ENCODE measurements around the gene PLXNA1.

Gene PLXNA1

GRCh38 chr3:127009531-127009930 lies 26.6 kb downstream of the PLXNA1 start:
- DNase-seq = no peak
- no peaks in the 10 kb centered on the region for H3F3A ChIP-seq (ENCODE audit: insufficient read depth, low read length)
- H3K9ac ChIP-seq (ENCODE audit: low read length) = no peak overlapping the region
- H3K4me3 ChIP-seq (ENCODE audit: low read length) = no peak overlapping the region
- H3K4me2 ChIP-seq (ENCODE audit: low read depth, low read length) = no peak overlapping the region
- no peak overlapping the region for H3K27ac ChIP-seq (ENCODE audit: low read length)
- TF ChIP-seq EZH2phosphoT487 (IDR thresholded peaks at IDR 0.05; ENCODE audit: low read length) = no peak
- TF ChIP-seq EZH2 (optimal IDR thresholded peaks at IDR 0.05; ENCODE audit: low read depth, low read length) = no peak
- no peak for TF ChIP-seq CTCF (IDR thresholded peaks at IDR 0.05; ENCODE audit: low read length)
- no peaks in the 10 kb centered on the region for H3K36me3 ChIP-seq (replicated peaks; ENCODE audit: insufficient read depth, low read length)
- no peaks in the 10 kb centered on the region for H4K20me1 ChIP-seq (ENCODE audit: insufficient read depth, low read length)
- H3K9me3 ChIP-seq (replicated peaks; ENCODE audit: insufficient read depth, low read length) = no peaks in the 10 kb centered on the region
- no peaks in the 10 kb centered on the region for H3K79me2 ChIP-seq (ENCODE audit: low read length)
- no peak overlapping the region for H2AFZ ChIP-seq (ENCODE audit: low read length)
- H3K27me3 ChIP-seq (replicated peaks; ENCODE audit: insufficient read depth, low read length) = no peaks in the 10 kb centered on the region
- H3K4me1 ChIP-seq (ENCODE audit: low read length) = no peaks in the 10 kb centered on the region
- no peaks in the 10 kb centered on the region for H3K9me2 ChIP-seq (replicated peaks; ENCODE audit: insufficient read depth, low read length)

GRCh38 chr3:127011270-127011992 lies 28.5 kb downstream of the PLXNA1 start:
- Histone ChIP-seq H3K27me3 (replicated peaks; ENCODE audit: insufficient read depth, low read length) (no peaks in the 10 kb centered on the region), H3K4me1 (ENCODE audit: low read length) (no peaks in the 10 kb centered on the region), H3K36me3 (replicated peaks; ENCODE audit: insufficient read depth, low read length) (no peaks in the 10 kb centered on the region), H4K20me1 (ENCODE audit: insufficient read depth, low read length) (no peaks in the 10 kb centered on the region), H3K79me2 (ENCODE audit: low read length) (no peaks in the 10 kb centered on the region), H2AFZ (ENCODE audit: low read length) (no peak overlapping the region), H3K27ac (ENCODE audit: low read length) (no peak overlapping the region), H3K9ac (ENCODE audit: low read length) (no peak overlapping the region), H3K9me3 (replicated peaks; ENCODE audit: insufficient read depth, low read length) (no peaks in the 10 kb centered on the region), H3F3A (ENCODE audit: insufficient read depth, low read length) (no peaks in the 10 kb centered on the region), H3K4me3 (ENCODE audit: low read length) (no peak overlapping the region), H3K4me2 (ENCODE audit: low read depth, low read length) (no peak overlapping the region), H3K9me2 (replicated peaks; ENCODE audit: insufficient read depth, low read length) (no peaks in the 10 kb centered on the region)
- no peak for DNase-seq
- TF ChIP-seq CTCF (IDR thresholded peaks at IDR 0.05; ENCODE audit: low read length) = no peak
- no peak for TF ChIP-seq EZH2 (optimal IDR thresholded peaks at IDR 0.05; ENCODE audit: low read depth, low read length)
- TF ChIP-seq EZH2phosphoT487 (IDR thresholded peaks at IDR 0.05; ENCODE audit: low read length) = no peak

- H3K79me2 ChIP-seq (ENCODE audit: low read length) = no peaks in the 10 kb centered on the region
- DNase-seq = no peak
- no peak overlapping the region for H3K4me3 ChIP-seq (ENCODE audit: low read length)
- no peaks in the 10 kb centered on the region for H3K27me3 ChIP-seq (replicated peaks; ENCODE audit: insufficient read depth, low read length)
- H3K36me3 ChIP-seq (replicated peaks; ENCODE audit: insufficient read depth, low read length) = no peaks in the 10 kb centered on the region
- no peaks in the 10 kb centered on the region for H3K9me2 ChIP-seq (replicated peaks; ENCODE audit: insufficient read depth, low read length)
- no peaks in the 10 kb centered on the region for H3F3A ChIP-seq (ENCODE audit: insufficient read depth, low read length)
- H3K9ac ChIP-seq (ENCODE audit: low read length) = no peak overlapping the region
- H4K20me1 ChIP-seq (ENCODE audit: insufficient read depth, low read length) = no peaks in the 10 kb centered on the region
- no peaks in the 10 kb centered on the region for H3K4me1 ChIP-seq (ENCODE audit: low read length)
- no peak overlapping the region for H3K4me2 ChIP-seq (ENCODE audit: low read depth, low read length)
- no peak overlapping the region for H3K27ac ChIP-seq (ENCODE audit: low read length)
- TF ChIP-seq CTCF (IDR thresholded peaks at IDR 0.05; ENCODE audit: low read length) (no peak), EZH2 (optimal IDR thresholded peaks at IDR 0.05; ENCODE audit: low read depth, low read length) (no peak), EZH2phosphoT487 (IDR thresholded peaks at IDR 0.05; ENCODE audit: low read length) (no peak)
- H3K9me3 ChIP-seq (replicated peaks; ENCODE audit: insufficient read depth, low read length) = no peaks in the 10 kb centered on the region
- H2AFZ ChIP-seq (ENCODE audit: low read length) = no peak overlapping the region
Observed at GRCh38 chr3:127012091-127012490, 29.2 kb downstream of the PLXNA1 start.

Measured in MM.1S (cell line).